ENCODE data around the gene ACP5.

Gene ACP5

DNA sequence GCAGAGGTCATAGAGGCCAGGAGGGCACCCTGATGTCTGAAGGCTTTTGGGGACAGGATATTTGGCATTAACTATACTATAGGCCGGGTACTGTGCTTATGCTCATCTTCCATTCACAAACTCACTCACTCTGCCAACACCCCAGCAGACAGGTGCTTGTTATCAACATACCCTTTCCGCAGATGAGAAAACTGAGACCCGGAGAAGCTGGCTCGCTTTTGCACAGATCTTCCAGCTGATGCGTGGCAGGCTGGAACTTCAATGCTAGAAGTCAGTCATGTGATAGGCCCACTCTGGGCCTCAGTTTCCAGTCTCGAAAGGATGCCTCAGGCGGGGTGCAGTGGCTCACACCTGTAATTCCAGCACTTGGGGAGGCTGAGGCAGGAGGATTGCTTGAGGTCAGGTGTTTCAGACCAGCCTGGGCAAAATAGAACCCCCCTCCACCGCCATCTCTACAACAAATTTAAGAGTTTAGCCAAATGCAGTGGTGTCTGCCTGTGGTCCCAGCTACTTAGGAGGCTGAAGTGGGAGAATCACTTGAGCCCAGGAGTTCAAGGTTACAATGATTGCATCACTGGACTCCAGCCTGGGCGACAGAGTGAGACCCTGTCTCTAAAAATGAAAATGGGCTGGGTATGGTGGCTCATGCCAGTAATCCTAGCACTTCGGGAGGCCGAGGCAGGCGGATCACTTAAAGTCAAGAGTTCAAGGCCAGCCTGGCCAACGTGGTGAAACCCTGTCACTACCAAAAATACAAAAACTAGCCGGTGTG lies 29.3 kb downstream of the ACP5 start:
- no peak for DNase-seq

DNA sequence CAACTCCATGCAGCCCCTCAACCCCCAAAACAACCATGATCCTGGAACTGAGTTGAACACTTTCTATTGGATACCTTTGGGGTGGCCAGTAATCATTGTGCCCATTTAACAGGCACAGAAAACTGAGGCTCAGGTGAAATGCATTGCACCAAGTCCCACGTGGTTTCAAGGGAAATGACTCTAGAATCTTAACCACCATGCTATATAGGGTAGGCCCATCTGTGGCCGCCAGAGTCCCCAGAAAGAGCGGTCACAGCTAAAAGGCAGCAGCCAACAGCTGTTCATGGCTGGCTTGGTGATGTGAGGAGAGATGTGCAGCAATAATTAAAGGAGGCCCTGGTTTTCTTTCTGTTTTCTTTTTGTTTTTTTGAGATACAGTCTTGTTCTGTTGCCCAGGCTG lies 36.2 kb downstream of the ACP5 start:
- no peak for DNase-seq

DNA sequence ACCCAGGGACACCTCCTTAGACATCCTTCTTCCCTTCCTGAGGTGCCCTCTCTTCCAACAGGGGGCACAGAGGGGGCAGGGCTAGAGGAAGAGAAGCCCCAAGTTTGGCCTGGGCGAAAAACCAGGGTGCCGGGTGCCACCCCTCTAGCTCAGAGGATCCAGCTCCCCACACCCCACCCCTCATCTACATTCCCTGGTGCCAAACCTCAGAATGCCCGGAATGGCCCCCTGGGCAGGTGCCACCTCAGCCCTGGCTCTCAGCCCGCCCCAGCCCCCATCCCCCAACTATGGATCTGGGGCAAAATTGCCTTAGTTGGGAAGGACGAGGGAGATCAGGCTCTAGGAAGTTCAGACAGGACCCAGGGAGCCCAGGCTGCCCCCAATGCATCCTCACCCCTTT lies 36.8 kb downstream of the ACP5 start:
- no peak for DNase-seq

DNA sequence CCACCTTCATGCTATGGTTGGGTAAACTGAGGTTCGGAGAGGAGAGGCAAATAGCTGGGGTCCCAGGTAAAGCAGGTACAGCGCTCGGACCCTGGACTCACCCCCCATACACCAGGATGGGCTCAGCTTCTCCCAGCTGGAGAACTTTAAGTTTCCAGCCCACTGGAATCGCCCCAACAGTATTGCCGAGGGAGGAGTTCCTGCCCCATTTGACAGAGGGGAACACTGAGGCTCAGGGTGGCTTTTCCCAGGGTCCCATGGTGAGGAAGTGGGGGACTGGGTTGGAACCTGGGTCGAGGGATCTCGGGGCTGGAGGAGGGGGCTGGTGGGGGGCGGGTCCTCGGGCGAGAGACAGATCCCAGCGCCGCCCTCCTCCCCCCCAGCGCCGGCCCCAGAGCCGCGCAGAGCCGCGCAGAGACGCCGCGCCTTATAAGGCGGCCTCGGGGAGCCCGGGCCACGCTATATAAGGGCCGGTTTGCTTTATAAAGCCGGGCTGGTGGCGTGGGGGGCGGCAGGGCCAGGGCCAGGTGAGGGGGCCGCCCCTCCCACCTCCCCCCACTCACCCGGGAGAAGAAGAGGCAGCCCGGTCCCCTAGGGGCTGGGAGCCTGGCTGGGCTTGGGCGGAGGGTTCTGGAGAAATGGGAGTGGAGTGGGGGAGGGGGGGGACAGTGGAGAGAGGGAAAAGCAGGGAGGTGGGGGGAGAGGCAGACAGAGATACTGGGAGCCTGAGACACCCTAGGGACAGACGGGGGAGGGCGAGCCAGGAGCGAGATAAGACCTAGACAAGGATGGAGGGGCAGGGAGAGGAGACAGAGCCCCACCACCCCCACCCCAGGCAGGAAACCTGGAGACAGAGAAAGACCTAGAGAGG lies 37.7 kb downstream of the ACP5 start:
- DNase-seq, result no peak

DNA sequence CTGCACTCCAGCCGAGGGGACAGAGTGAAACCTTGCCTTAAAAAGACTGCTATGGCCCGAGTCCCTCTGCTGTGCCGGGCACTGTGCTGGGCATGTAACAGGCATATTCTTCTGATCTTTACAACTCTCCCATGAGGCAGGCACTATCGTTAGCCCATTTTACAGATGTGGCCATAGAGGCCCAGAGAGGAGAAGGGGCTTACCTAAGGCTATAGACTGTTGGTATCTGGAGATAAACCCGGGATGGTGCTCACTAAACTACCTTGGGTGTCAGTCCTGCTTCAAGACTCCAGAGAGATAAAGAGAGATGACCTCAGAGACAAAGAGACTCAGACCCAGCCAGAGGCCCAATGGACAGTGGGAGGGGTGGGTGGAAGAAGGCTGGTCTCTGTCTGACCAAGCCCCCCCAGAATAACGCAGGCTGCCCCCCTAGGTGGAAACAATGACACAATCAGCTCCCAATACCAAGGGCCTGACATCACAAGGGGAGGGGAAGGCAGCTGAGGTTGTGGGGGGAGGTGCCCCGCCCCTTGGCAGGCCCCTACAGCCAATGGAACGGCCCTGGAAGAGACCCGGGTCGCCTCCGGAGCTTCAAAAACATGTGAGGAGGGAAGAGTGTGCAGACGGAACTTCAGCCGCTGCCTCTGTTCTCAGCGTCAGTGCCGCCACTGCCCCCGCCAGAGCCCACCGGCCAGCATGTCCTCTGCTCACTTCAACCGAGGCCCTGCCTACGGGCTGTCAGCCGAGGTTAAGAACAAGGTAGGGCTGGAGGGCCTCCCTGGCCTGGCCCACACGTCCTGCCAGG lies 39.0 kb downstream of the ACP5 start, which contains the start of gene CNN1:
Gene CNN1 (plus strand): TSS at position 620 of the 805 bp plus-strand sequence. CDS start 77 bp downstream, at position 697.
- DNase-seq, result no peak

DNA sequence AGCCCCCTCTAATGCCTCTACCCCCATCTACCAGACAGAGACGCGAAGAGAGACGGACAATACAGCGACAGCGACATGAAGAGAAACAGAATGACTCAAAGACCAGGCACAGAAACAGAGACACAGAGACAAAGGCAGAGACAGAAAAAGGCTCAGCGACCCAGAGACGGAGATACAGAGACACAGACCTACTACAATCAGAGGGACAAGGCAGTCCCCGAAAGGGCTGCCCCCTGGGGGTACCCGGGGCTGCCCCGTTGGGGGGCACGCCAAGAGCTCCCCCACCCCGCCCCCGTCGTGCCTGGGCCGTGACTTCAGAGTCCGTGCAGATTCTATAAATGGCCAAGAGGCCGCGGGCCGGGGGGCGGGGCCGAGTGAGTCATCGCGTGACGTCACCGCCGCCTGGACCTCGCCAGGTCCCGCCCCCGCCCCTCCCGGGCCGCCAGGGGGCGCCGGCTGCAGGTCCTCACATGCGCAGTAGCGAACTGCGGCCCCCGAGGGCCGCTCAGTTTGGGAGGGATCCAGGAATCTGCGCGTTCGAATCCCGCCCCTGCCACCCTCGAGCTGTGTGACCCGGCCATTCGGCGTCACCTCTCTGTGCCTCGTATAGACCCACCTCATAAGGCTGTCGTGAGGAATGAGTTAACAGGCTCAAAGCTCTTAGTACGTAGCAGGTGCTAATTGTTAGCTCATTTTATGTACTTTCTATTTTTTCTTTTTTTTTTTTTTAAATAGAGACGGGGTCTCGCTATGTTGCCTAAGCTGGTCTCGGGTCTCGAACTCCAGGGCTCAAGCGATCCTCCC lies 41.5 kb downstream of the ACP5 start:
- peak; percentile 93 for DNase-seq

DNA sequence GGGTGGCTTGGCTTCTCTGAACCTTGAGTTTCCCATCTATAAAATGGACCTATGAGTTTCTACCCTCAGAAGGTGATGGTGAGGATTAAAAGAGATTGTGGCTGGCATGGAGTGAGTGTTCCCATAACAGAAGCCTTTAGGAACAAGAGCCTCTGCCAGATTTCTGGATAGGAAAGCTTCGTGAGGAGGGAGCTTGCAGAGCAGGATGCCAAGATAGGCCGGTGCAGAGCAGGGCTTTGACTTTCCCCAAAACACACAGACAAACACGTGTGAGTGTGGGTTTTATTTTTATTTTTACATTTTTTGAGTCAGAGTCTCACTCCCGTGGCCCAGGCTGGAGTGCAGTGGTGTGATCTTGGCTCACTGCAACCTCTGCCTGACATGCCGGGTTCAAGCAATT lies 42.5 kb downstream of the ACP5 start:
- no peak for DNase-seq

DNA sequence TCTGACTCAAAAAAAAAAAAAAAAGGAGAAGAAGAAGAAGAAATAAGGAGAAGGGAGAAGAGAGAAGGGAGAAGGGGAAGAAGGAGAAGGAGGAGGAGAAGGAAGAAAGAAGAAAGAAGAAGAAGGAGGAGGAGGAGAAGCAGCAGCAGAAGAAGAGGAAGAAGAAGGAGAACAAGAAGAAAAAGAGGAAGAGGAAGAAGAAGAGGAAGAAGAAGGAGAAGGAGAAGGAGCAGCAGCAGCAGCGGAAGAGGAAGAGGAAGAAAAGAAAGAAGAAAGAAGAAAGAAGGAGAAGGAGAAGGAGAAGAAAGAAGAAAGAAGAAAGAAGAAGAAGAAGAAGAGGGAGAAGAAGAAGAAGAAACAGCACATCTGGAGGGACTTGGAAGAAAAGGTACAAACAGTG lies 42.9 kb downstream of the ACP5 start:
- DNase-seq, result no peak

DNA sequence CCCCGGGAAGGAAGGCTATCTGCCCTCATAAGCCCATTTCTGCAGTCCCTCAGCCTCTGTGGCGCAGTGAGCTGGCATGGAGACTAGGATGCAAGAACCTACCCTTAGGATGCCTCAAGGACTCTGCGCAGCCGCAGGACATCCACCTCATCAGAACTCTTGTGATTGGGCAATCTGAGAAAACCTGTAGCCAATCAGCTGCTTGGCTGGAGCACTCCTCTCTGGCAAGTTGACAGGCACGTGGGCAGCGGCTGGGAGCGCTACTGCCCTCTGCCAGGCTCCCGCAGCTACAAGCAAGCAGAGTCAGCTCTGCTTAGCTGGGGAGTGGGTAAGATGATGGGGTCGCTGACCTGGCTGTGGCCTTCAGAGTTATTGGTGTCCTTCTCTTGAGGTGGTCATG lies 47.0 kb downstream of the ACP5 start:
- DNase-seq, result peak; percentile 71

DNA sequence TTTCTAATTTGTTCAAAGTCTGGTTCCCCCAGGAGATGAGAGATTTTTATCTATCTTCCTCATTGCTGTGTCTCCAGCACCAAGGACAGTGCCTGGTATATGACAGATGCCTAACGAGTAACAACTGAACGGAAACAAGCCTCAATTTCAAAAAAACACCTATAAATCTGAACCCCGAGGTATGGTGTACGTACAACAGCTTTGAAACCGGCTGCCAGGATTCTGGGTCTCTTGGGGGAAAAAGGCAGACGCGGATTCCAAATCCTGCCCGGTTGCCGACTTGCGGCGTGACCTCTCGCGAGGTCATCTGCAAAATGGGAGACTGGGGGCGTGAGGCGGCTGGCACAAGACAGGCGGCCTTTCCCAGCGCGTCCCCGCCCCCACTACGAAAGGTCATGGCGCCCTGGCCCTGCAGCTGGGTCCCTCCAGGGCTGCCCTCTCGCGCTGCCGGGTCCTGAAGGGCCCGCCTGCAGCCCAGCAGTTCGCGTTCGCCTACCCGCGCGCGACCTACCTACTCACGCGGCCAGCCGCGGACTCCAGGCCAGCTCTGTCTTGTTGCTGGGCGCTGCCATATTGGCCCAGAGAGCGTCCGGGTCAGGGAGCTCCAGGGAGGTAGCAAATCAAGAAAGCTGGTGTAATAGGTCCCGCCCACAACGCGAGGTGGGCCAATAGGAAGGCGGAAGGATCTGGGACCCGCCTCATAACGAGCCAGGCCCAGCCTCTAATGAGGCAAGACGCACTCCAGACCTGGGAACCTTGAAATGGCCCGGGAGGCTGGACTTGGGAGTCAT lies 48.7 kb downstream of the ACP5 start, which contains the start of gene ECSIT:
Gene ECSIT (minus strand): TSS at position 584 of the 791 bp plus-strand sequence. CDS start 9,964 bp downstream, outside the sequence.
- peak; percentile 94 for DNase-seq

Measured in stimulated activated CD8-positive, alpha-beta memory T cell treated with anti-CD3 and anti-CD28 coated beads, Interleukin-4, amount 100 ng/mL, for 48 hours (primary cell).